Spinal cord (tissue), 10 donors: ENCODE measurements around the gene CEP170. TPM values are rescaled to one million over a fixed set of nuclear protein-coding genes. Genes with fewer than 3 reads are reported as not detected.
"Not testable (repeated sequence)": the region's sequence is repeated elsewhere in the genome, so short reads cannot be mapped to it uniquely, and the experiment has no call there.

Experiments
- DNase-seq, 6 donors: peaks; one replicate each; pipeline versions ENCODE4 v3.0.0 to v3.0.0-alpha.2; 2013 to 2015; ENCODE audit warnings: low spot score in 6 of 6, low read depth in 4 of 6
- H3K27ac ChIP-seq: one replicate; pipeline ENCODE4 v1.5.1; 2013; ENCODE audit warnings: low read depth, low read length, control low read depth
- H3K27me3 ChIP-seq: one replicate; pipeline ENCODE4 v1.6.1; 2013; ENCODE audit warnings: low read length; ENCODE audit not compliant: control insufficient read depth, insufficient read depth
- H3K36me3 ChIP-seq: one replicate; pipeline ENCODE4 v1.6.1; 2013; ENCODE audit warnings: low read length; ENCODE audit not compliant: control insufficient read depth, insufficient read depth
- H3K4me1 ChIP-seq: one replicate; pipeline ENCODE4 v1.6.1; 2013; ENCODE audit warnings: low read length; ENCODE audit not compliant: control insufficient read depth, insufficient read depth
- H3K4me3 ChIP-seq: one replicate; pipeline ENCODE4 v1.5.1; 2013; ENCODE audit warnings: low read depth, low read length, control low read depth
- H3K9me3 ChIP-seq: one replicate; pipeline ENCODE4 v1.6.1; 2013; ENCODE audit warnings: low read length; ENCODE audit not compliant: control insufficient read depth, insufficient read depth
- WGBS: methylation state at CpG from one replicate; pipeline ENCODE4 v1.1.5; 2013; ENCODE audit warnings: missing lambda C conversion rate; ENCODE audit not compliant: insufficient coverage; 5-methylcytosine and 5-hydroxymethylcytosine counted together
- polyA plus RNA-seq, 2 donors: library from polyadenylated mRNA; unstranded; fragments of 120-200 nt; gene quantifications; one replicate each; pipeline ENCODE4 v1.2.1, GENCODE V29; 2013; ENCODE audit not compliant: insufficient read length in 2 of 2
- total RNA-seq, 2 donors: library from RNA; depleted of rRNA in 1 of 2; stranded (reverse); fragments of 120-200 nt in 1 of 2; fragments of >200 nt in 1 of 2; gene quantifications; one replicate each; pipeline versions ENCODE4 v1.2.3 to v1.2.4, GENCODE V29; 2013 to 2014
- donor health status: healthy.

CEP170 gene
- total and polyA plus RNA-seq, 4 donors, result 135 to 209 (median 152) TPM

GRCh38 chr1:243149120-243149519, 106.0 kb downstream of the CEP170 start:
- H3K4me1 ChIP-seq, DNase-seq, H3K36me3 ChIP-seq, H3K9me3 ChIP-seq, H3K27ac ChIP-seq, H3K27me3 ChIP-seq, H3K4me3 ChIP-seq: not testable (repeated sequence)
- WGBS, result no CpG with 5 or more reads among the region's 4 CpGs

GRCh38 chr1:243147351-243147750, 107.7 kb downstream of the CEP170 start:
- H3K27ac ChIP-seq, H3K9me3 ChIP-seq, H3K4me3 ChIP-seq, H3K36me3 ChIP-seq, H3K27me3 ChIP-seq, DNase-seq, H3K4me1 ChIP-seq: not testable (repeated sequence)

- not testable (repeated sequence) for H3K9me3 ChIP-seq, H3K27me3 ChIP-seq, H3K4me3 ChIP-seq, H3K27ac ChIP-seq, H3K4me1 ChIP-seq, H3K36me3 ChIP-seq
- no CpG with 5 or more reads among the region's 1 CpG for WGBS
- DNase-seq, result peak in 1 of 6 donors; percentile 26
Observed at GRCh38 chr1:243140498-243140897, 114.6 kb downstream of the CEP170 start.

GRCh38 chr1:243122876-243123409, 132.1 kb downstream of the CEP170 start:
- H3K36me3 ChIP-seq, H3K4me1 ChIP-seq, H3K4me3 ChIP-seq, H3K9me3 ChIP-seq, H3K27me3 ChIP-seq, H3K27ac ChIP-seq: not testable (repeated sequence)
- DNase-seq, result peak in 1 of 6 donors; percentile 11
- WGBS, result 0% methylated on average over 1 of the region's 5 CpGs

GRCh38 chr1:243121939-243122338, 133.1 kb downstream of the CEP170 start:
- DNase-seq, H3K9me3 ChIP-seq, H3K36me3 ChIP-seq, H3K4me1 ChIP-seq, H3K27ac ChIP-seq, H3K27me3 ChIP-seq, H3K4me3 ChIP-seq: not testable (repeated sequence)
- WGBS, result no CpG with 5 or more reads among the region's 5 CpGs

GRCh38 chr1:243118601-243119322, 136.3 kb downstream of the CEP170 start:
- not testable (repeated sequence) for DNase-seq, H3K27me3 ChIP-seq
- WGBS, result no CpG with 5 or more reads among the region's 5 CpGs

GRCh38 chr1:243116187-243116586, 138.9 kb downstream of the CEP170 start:
- not testable (repeated sequence) for H3K27me3 ChIP-seq, H3K27ac ChIP-seq, H3K4me3 ChIP-seq, H3K4me1 ChIP-seq, H3K36me3 ChIP-seq, H3K9me3 ChIP-seq, DNase-seq
- WGBS, result 100% methylated on average over 3 of the region's 7 CpGs

More at GRCh38 chr1:243118601-243119322, 136.3 kb downstream of the CEP170 start:
- H3K9me3 ChIP-seq, H3K4me3 ChIP-seq, H3K36me3 ChIP-seq, H3K4me1 ChIP-seq, H3K27ac ChIP-seq: not testable (repeated sequence)

- H3K9me3 ChIP-seq, H3K27me3 ChIP-seq, H3K27ac ChIP-seq, H3K4me1 ChIP-seq, H3K36me3 ChIP-seq, H3K4me3 ChIP-seq, DNase-seq: not testable (repeated sequence)
- 62% methylated on average over 3 of the region's 3 CpGs for WGBS
Observed at GRCh38 chr1:243114769-243115168, 140.3 kb downstream of the CEP170 start.

- not testable (repeated sequence) for H3K27ac ChIP-seq, H3K36me3 ChIP-seq, H3K4me3 ChIP-seq, H3K9me3 ChIP-seq, H3K4me1 ChIP-seq, H3K27me3 ChIP-seq
- DNase-seq, result peak in 1 of 6 donors; percentile 31
- WGBS, result 7% methylated on average over 5 of the region's 8 CpGs
Observed at GRCh38 chr1:243114059-243114713, 140.9 kb downstream of the CEP170 start.

GRCh38 chr1:243107171-243107570, 147.9 kb downstream of the CEP170 start:
- not testable (repeated sequence) for H3K4me1 ChIP-seq, DNase-seq, H3K27me3 ChIP-seq, H3K4me3 ChIP-seq, H3K9me3 ChIP-seq, H3K27ac ChIP-seq, H3K36me3 ChIP-seq
- 92% methylated on average over 7 of the region's 12 CpGs for WGBS
